HepG2 (cell line): Measurements from ENCODE around the gene ACSF3. TPM values are rescaled to one million over a fixed set of nuclear protein-coding genes. Genes with fewer than 3 reads are reported as not detected.

Experiments
- ASH2L ChIP-seq: fragments of 300-600, 200-600 bp; sonication (generic); IDR thresholded peaks from 2 replicates; pipeline ENCODE4 v1.7.0; 2017; ENCODE audit warnings: low read depth, mild to moderate bottlenecking, moderate library complexity, mixed read lengths, low read length; ENCODE audit not compliant: insufficient read length
- CCDC6 ChIP-seq: sonication (generic); formaldehyde crosslinking; IDR thresholded peaks from 2 replicates; pipeline ENCODE4 v1.8.1; 2022; ENCODE audit warnings: mild to moderate bottlenecking, missing genetic modification reagents, moderate library complexity
- ESRRA ChIP-seq: sonication (generic); formaldehyde crosslinking; IDR thresholded peaks from 2 replicates; pipeline ENCODE4 v1.5.1; 2020; ENCODE audit warnings: mild to moderate bottlenecking, low read depth, missing genetic modification reagents
- FUBP1 ChIP-seq: sonication (generic); formaldehyde crosslinking; IDR thresholded peaks from 2 replicates; pipeline ENCODE4 v1.5.1; 2020; ENCODE audit warnings: missing genetic modification reagents, mild to moderate bottlenecking, borderline replicate concordance
- ISL2 ChIP-seq: sonication (generic); formaldehyde crosslinking; IDR thresholded peaks from 2 replicates; pipeline ENCODE4 v1.5.0; 2020; ENCODE audit warnings: missing genetic modification reagents
- KLF11 ChIP-seq: IDR thresholded peaks from 2 replicates; pipeline ENCODE4 v1.6.1; 2016; ENCODE audit warnings: missing compliant biosample characterization
- MTA1 ChIP-seq: sonication (generic); formaldehyde crosslinking; IDR thresholded peaks from 2 replicates; pipeline ENCODE4 v1.4.0; 2020; ENCODE audit warnings: missing genetic modification reagents, mild to moderate bottlenecking, borderline replicate concordance
- PCBP2 ChIP-seq: fragments of 200-400 bp; formaldehyde crosslinking; optimal IDR thresholded peaks from 2 replicates; pipeline ENCODE3; 2018; ENCODE audit warnings: low read length, low read depth; ENCODE audit not compliant: poor library complexity, severe bottlenecking
- PHB2 ChIP-seq: fragments of 450-650 bp; IDR thresholded peaks from 2 replicates; pipeline ENCODE4 v1.6.1; 2018; ENCODE audit not compliant: partially characterized antibody
- PHF8 ChIP-seq: sonication (generic); formaldehyde crosslinking; IDR thresholded peaks from 2 replicates; pipeline ENCODE4 v1.5.0; 2020; ENCODE audit warnings: missing genetic modification reagents
- RFXANK ChIP-seq: IDR thresholded peaks from 2 replicates; pipeline ENCODE4 v1.6.1; 2016
- SCMH1 ChIP-seq: sonication (generic); formaldehyde crosslinking; IDR thresholded peaks from 2 replicates; pipeline ENCODE4 v1.9.0; 2021; ENCODE audit warnings: missing genetic modification reagents, mild to moderate bottlenecking, borderline replicate concordance
- SOX13 ChIP-seq, 3 experiments: fragments of 450-650 bp in 1 of 3; sonication (generic) in 1 of 3; formaldehyde crosslinking in 1 of 3; IDR thresholded peaks in 2 of 3; conservative IDR thresholded peaks in 1 of 3; 2 replicates each; pipeline versions ENCODE4 v1.5.0 to v1.6.1; 2016 to 2020; ENCODE audit warnings: antibody characterized with exemption in 1 of 3, mild to moderate bottlenecking in 1 of 3, missing compliant biosample characterization in 1 of 3, missing genetic modification reagents in 1 of 3, moderate library complexity in 1 of 3
- TERF1 ChIP-seq: sonication (generic); formaldehyde crosslinking; IDR thresholded peaks from 2 replicates; pipeline ENCODE4 v1.8.0; 2022; ENCODE audit warnings: mild to moderate bottlenecking, missing genetic modification reagents, moderate library complexity
- ZFP36L1 ChIP-seq: sonication (generic); formaldehyde crosslinking; IDR thresholded peaks from 2 replicates; pipeline ENCODE4 v1.8.0; 2022; ENCODE audit warnings: mild to moderate bottlenecking, missing genetic modification reagents, moderate library complexity
- ZFP41 ChIP-seq: sonication (generic); formaldehyde crosslinking; IDR thresholded peaks from 2 replicates; pipeline ENCODE4 v1.4.0; 2020; ENCODE audit warnings: mild to moderate bottlenecking, missing genetic modification reagents, borderline replicate concordance
- ZNF136 ChIP-seq: sonication (generic); formaldehyde crosslinking; IDR thresholded peaks from 2 replicates; pipeline ENCODE4 v1.8.1; 2022; ENCODE audit warnings: low read depth, mild to moderate bottlenecking, moderate library complexity, missing genetic modification reagents
- ZNF33B ChIP-seq: sonication (generic); formaldehyde crosslinking; IDR thresholded peaks from 2 replicates; pipeline ENCODE4 v1.5.1; 2020; ENCODE audit warnings: mild to moderate bottlenecking, missing genetic modification reagents
- ZNF598 ChIP-seq: sonication (generic); formaldehyde crosslinking; IDR thresholded peaks from 2 replicates; pipeline ENCODE4 v1.5.1; 2020; ENCODE audit warnings: mild to moderate bottlenecking, missing genetic modification reagents, borderline replicate concordance
- ZNF607 ChIP-seq: sonication (generic); formaldehyde crosslinking; IDR thresholded peaks from 2 replicates; pipeline ENCODE4 v1.5.1; 2020; ENCODE audit warnings: missing genetic modification reagents, mild to moderate bottlenecking, borderline replicate concordance
- ZNF780A ChIP-seq: sonication (generic); formaldehyde crosslinking; IDR thresholded peaks from 2 replicates; pipeline ENCODE4 v1.8.0; 2022; ENCODE audit warnings: mild to moderate bottlenecking, missing genetic modification reagents, moderate library complexity
- polyA plus RNA-seq, 8 experiments: library from polyadenylated mRNA; depleted of rRNA in 3 of 8; stranded (reverse) in 7 of 8; unstranded in 1 of 8; fragments of >200 nt; fragmentation: Illumina TruSeq in 4 of 8; extraction: Trizol in 4 of 8; gene quantifications; 2 replicates each; pipeline versions ENCODE4 v1.2.1 to v1.2.3, GENCODE V29; 2011 to 2016; ENCODE audit warnings: low read depth in 4 of 8, missing spikeins in 1 of 8, mixed read lengths in 1 of 8; ENCODE audit not compliant: insufficient read depth in 1 of 8
- total RNA-seq, 5 experiments: library from RNA; depleted of rRNA; stranded (reverse); fragments of >200 nt; fragmentation: Illumina TruSeq; extraction: Trizol; gene quantifications; 2 replicates each; pipeline ENCODE4 v1.2.3, GENCODE V29; 2016; ENCODE audit warnings: low read depth in 1 of 5
- TF ChIP-seq, protein P1 (sequence below): sonication (generic); formaldehyde crosslinking; IDR thresholded peaks from 2 replicates; pipeline ENCODE4 v1.5.0; 2020; ENCODE audit warnings: mild to moderate bottlenecking, missing genetic modification reagents, borderline replicate concordance

The ACSF3 gene
- total and polyA plus RNA-seq, 2 of the 13 experiments (the other 11 are each of a cell fraction or from before 2014, with no cell fraction given) = 14.9 to 30.6 TPM

DNA sequence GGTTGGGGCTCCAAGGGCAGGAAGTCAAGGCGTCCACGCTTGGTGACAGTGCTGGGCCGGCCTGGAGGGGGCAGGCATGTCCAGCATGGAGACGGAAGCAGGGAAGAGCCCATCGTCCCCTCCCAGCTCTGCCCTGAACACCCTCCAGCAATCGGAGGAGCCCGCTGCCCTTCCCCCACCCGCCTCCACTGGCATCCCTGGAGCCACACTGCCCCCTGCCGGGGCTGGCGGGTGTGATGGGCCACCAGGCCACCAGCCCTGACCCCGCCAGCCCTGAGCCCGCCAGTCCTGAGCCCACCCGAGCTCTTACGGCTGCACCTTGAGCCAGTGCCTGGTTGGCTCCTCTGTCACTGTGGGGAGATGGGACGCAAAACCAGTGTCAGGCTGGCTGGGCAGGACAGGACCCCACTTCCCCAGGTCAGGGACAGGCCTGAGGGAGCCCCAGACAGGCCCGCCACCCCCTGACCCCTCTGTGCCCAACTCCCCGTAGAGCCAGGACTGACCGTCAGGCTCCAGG is 73.8 kb downstream of the ACSF3 start (continued):
- TF ChIP-seq ZFP36L1 (CRISPR knock-in tag) = no peak
- no peak; the same call in 1 of the 2 replicates for TF ChIP-seq ZNF598
- 0 out of 2 replicates have a peak, but pooled peaks have one; percentile 5 for TF ChIP-seq ZNF33B (CRISPR knock-in tag)
- no peak for TF ChIP-seq ASH2L
- TF ChIP-seq ZNF607 = peak; percentile 88
- peak; percentile 90; the same call in 1 of the 2 replicates for TF ChIP-seq FUBP1 (CRISPR knock-in tag)
- TF ChIP-seq ZNF136 (CRISPR knock-in tag) = no peak
- no peak for TF ChIP-seq PHB2
- TF ChIP-seq RFXANK = 0 out of 2 replicates have a peak, but pooled peaks have one; percentile 83
- peak; percentile 81; the same call in 1 of the 2 replicates for TF ChIP-seq ESRRA
- peak; percentile 73; the same call in 1 of the 2 replicates for TF ChIP-seq MTA1 (CRISPR knock-in tag)
- no peak for TF ChIP-seq TERF1 (CRISPR knock-in tag)
- TF ChIP-seq CCDC6 (CRISPR knock-in tag) = peak; percentile 81; the same call in 1 of the 2 replicates
- TF ChIP-seq ZNF780A (CRISPR knock-in tag) = peak; percentile 68; the same call in 1 of the 2 replicates
- peak; percentile 48; the same call in 1 of the 2 replicates for TF ChIP-seq ISL2 (CRISPR knock-in tag)
- TF ChIP-seq PCBP2 = no peak
- no peak for TF ChIP-seq ZFP41 (CRISPR knock-in tag)
- TF ChIP-seq, protein P1, sequence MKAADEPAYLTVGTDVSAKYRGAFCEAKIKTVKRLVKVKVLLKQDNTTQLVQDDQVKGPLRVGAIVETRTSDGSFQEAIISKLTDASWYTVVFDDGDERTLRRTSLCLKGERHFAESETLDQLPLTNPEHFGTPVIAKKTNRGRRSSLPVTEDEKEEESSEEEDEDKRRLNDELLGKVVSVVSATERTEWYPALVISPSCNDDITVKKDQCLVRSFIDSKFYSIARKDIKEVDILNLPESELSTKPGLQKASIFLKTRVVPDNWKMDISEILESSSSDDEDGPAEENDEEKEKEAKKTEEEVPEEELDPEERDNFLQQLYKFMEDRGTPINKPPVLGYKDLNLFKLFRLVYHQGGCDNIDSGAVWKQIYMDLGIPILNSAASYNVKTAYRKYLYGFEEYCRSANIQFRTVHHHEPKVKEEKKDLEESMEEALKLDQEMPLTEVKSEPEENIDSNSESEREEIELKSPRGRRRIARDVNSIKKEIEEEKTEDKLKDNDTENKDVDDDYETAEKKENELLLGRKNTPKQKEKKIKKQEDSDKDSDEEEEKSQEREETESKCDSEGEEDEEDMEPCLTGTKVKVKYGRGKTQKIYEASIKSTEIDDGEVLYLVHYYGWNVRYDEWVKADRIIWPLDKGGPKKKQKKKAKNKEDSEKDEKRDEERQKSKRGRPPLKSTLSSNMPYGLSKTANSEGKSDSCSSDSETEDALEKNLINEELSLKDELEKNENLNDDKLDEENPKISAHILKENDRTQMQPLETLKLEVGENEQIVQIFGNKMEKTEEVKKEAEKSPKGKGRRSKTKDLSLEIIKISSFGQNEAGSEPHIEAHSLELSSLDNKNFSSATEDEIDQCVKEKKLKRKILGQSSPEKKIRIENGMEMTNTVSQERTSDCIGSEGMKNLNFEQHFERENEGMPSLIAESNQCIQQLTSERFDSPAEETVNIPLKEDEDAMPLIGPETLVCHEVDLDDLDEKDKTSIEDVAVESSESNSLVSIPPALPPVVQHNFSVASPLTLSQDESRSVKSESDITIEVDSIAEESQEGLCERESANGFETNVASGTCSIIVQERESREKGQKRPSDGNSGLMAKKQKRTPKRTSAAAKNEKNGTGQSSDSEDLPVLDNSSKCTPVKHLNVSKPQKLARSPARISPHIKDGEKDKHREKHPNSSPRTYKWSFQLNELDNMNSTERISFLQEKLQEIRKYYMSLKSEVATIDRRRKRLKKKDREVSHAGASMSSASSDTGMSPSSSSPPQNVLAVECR (CRISPR knock-in tag) = peak; percentile 74; the same call in 1 of the 2 replicates
- peak; percentile 91; the same call in 1 of the 2 replicates for TF ChIP-seq KLF11 (CRISPR knock-in tag)
- TF ChIP-seq SOX13 (IDR thresholded peaks at IDR 0.05) = no peak
- TF ChIP-seq SOX13 (CRISPR knock-in tag; conservative IDR thresholded peaks at IDR 0.05 in 1 of 2, IDR thresholded peaks at IDR 0.05 in 1 of 2) = peak in 1 of 2 experiments; percentile 66; a peak in 2 of 4 replicates
- peak; percentile 50; the same call in 1 of the 2 replicates for TF ChIP-seq PHF8 (CRISPR knock-in tag)
- no peak for TF ChIP-seq SCMH1 (CRISPR knock-in tag)
